Naive B cell (primary cell): ENCODE measurements around the gene ARNT2. TPM values are rescaled to one million over a fixed set of nuclear protein-coding genes. Genes with fewer than 3 reads are reported as not detected.

ENCODE experiments used
- ATAC-seq, 2 donors: fragments of 150-1000 bp; cut with Tn5 transposase; 2 replicates each; pipeline ENCODE4 v1.10.0; 2021; ENCODE audit warnings: low read depth in 2 of 2, mild to moderate bottlenecking in 2 of 2, moderate library complexity in 2 of 2
- DNase-seq: peaks from one replicate; pipeline ENCODE4 v3.0.0; 2022
- H3K27ac Mint-ChIP-seq, 6 donors: one replicate each; pipeline ENCODE4 v1.8.0; 2020 to 2022; ENCODE audit warnings: mild to moderate bottlenecking in 6 of 6, mixed read lengths in 6 of 6, moderate library complexity in 5 of 6, inconsistent platforms in 2 of 6
- H3K27me3 Mint-ChIP-seq, 3 donors: one replicate each; pipeline ENCODE4 v1.8.0; 2021 to 2022; ENCODE audit warnings: mixed read lengths in 3 of 3, mild to moderate bottlenecking in 1 of 3
- H3K36me3 Mint-ChIP-seq, 2 donors: one replicate each; pipeline ENCODE4 v1.8.0; 2020 to 2022; ENCODE audit warnings: mixed read lengths in 2 of 2, inconsistent platforms in 1 of 2, mild to moderate bottlenecking in 1 of 2
- H3K4me1 Mint-ChIP-seq, 3 donors: one replicate each; pipeline ENCODE4 v1.8.0; 2020 to 2022; ENCODE audit warnings: mixed read lengths in 3 of 3, inconsistent platforms in 1 of 3, mild to moderate bottlenecking in 1 of 3, moderate library complexity in 1 of 3
- H3K4me3 Mint-ChIP-seq, 8 donors: one replicate each; pipeline ENCODE4 v1.8.0; 2020 to 2022; ENCODE audit warnings: mild to moderate bottlenecking in 8 of 8, mixed read lengths in 8 of 8, moderate library complexity in 8 of 8, inconsistent platforms in 2 of 8
- H3K9me3 Mint-ChIP-seq, 7 donors: one replicate each; pipeline ENCODE4 v1.8.0; 2020 to 2022; ENCODE audit warnings: mixed read lengths in 7 of 7, mild to moderate bottlenecking in 5 of 7, inconsistent platforms in 2 of 7, moderate library complexity in 1 of 7
- polyA plus RNA-seq, 6 donors: library from polyadenylated mRNA; unstranded; fragments of 300-500 nt; fragmentation: Illumina TruSeq; gene quantifications; one replicate each; pipeline ENCODE4 v1.2.3, GENCODE V29; 2021; ENCODE audit warnings: low read depth in 6 of 6

The ARNT2 gene
- polyA plus RNA-seq, 6 donors from 2014 or later = not detected

DNA sequence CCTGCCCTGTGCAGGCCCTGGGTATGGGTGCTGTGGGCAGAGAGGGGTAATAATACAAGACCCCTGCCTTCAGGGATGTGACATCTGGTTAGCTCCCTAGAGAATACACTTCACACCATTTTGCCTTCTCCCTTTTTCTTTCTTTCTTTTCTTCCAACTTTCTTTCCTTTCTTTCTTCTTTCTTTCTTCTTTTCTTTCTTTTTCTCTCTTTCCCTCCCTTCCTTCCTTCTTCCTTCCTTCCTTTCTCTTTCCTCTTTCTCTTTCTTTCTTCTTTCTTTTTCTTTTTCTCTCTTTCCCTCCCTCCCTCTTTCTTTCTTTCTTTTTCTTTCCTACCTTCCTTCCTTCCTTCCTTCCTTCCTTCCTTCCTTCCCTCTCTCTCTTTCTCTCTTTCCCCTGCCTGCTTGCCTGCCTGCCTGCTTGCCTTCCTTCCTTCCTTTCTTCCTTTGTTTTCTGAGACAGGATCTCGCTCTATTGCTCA lies 222.5 kb downstream of the ARNT2 start:
- H3K36me3 Mint-ChIP-seq = peaks cover 0 to 5% of the 10 kb centered on the region in 2 donors
- H3K4me1 Mint-ChIP-seq = no peaks in the 10 kb centered on the region
- ATAC-seq = no peak
- H3K4me3 Mint-ChIP-seq = no peak overlapping the region
- no peak for DNase-seq
- H3K27me3 Mint-ChIP-seq = peaks cover 0 to 23% (median 4%) of the 10 kb centered on the region in 3 donors
- peaks cover 0 to 28% (median 8%) of the 10 kb centered on the region in 7 donors for H3K9me3 Mint-ChIP-seq
- peak overlapping the region in 1 of 6 donors; percentile 5 for H3K27ac Mint-ChIP-seq

DNA sequence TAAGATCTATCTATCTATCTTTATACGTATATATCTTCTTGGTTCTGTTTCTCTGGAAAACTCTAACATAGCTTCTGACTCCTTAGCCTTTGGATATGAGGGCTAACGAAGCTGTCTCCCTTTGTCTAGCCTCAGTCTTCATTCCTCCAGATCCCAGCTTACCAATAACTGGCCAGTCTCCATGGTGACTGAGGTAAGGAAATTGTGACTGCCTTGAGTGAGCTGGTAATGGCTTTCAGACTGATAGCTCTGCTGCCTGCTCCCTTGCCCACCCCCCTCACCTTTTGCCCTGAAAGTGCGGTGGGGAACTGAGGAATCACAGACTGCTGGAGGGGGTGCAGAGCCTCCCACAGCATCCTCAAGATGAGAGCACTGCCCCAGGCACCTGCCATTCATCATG lies 225.2 kb downstream of the ARNT2 start:
- Mint-ChIP-seq H3K36me3 (no peaks in the 10 kb centered on the region), H3K27me3 (peaks cover 0 to 36% (median 7%) of the 10 kb centered on the region in 3 donors), H3K27ac (no peak overlapping the region), H3K4me3 (no peak overlapping the region), H3K9me3 (peaks cover 0 to 11% (median 0%) of the 10 kb centered on the region in 7 donors), H3K4me1 (no peaks in the 10 kb centered on the region)
- ATAC-seq = no peak
- DNase-seq = no peak

DNA sequence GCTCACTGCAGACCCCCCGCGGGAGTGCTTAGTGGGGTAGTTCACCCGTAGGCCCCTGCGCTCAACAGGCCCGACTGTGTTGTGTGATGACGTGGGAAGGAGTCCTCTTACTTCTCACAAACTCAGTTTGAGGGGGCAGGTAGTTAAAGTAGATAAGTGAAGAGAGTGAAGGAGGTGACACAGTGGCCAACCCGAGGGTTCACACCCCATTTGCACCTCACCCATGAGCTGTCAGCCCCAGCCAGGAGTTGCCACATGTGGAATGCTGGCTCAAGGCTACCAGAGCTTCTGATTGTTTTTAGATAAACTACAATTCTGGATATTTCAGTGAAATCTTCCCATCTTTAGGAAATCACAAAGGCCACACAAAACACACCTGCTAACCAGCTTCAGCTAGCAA lies 226.8 kb downstream of the ARNT2 start:
- no peak overlapping the region for H3K27ac Mint-ChIP-seq
- H3K36me3 Mint-ChIP-seq = no peaks in the 10 kb centered on the region
- no peaks in the 10 kb centered on the region for H3K4me1 Mint-ChIP-seq

DNA sequence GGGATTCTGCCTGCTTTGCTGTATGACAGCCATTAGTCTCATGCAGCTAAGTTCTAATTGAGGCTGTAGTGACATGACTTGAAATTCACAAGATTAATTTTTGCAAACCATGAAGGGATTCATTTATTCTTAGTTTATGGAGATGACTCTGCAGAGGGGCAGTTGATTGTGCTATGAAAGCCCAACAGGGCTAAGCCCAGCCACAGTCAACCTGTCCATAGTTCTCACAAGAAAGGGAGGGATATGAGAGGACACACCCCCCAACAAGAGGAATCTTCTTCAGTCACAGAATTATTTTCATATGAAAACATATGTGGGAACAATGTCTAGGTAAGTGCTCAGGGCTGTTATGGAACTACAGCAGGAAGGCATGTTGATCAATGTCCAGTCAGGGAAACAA lies 229.0 kb downstream of the ARNT2 start:
- Mint-ChIP-seq H3K4me3 (no peak overlapping the region), H3K27me3 (peaks cover 3 to 37% (median 6%) of the 10 kb centered on the region in 3 donors), H3K27ac (no peak overlapping the region), H3K4me1 (no peaks in the 10 kb centered on the region), H3K9me3 (no peaks in the 10 kb centered on the region), H3K36me3 (no peaks in the 10 kb centered on the region)
- no peak for DNase-seq
- ATAC-seq = no peak

More for the DNA sequence above, 226.8 kb downstream of the ARNT2 start:
- peaks cover 6 to 52% (median 7%) of the 10 kb centered on the region in 3 donors for H3K27me3 Mint-ChIP-seq
- peaks cover 0 to 2% (median 0%) of the 10 kb centered on the region in 7 donors for H3K9me3 Mint-ChIP-seq
- DNase-seq (no peak), ATAC-seq (no peak)
- no peak overlapping the region for H3K4me3 Mint-ChIP-seq

DNA sequence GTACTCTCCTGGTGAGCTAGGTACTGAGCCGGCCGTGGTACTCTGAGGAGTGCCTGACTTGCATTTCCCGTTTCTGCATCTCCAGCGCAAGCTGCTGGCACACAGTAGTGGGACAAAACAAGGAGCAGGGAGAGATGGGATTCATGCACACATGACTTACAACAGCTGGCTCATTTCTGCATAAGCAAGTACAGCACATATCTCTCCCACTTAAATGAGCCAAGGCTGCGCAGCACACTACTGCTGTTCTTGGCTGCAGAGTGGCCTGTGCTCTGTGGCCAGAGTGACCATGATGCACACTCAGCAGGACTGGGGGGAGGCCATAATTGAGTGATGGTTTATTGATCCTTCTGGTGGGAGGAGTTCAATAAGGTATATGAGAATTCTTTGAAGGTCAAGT lies 231.8 kb downstream of the ARNT2 start:
- no peak overlapping the region for H3K27ac Mint-ChIP-seq

DNA sequence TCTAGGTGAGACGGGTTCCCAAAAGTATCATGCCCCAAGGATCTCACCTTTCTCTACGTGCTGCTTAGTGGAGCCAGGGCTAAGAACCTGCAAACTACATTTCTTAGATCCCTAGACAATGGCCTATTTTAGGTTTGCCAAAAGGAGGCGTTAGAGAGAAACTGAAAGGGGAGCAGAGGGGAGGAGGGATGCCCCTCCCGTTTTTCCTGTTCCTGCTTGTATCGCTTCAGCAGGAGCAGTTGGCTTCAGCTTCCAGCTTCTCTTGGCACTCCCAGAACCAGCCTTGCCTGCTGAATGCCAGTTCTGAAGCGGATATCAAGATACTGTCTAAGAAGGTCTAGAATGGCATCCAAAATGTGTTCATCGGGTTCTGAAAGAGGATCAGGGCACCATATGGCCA lies 232.5 kb downstream of the ARNT2 start:
- Mint-ChIP-seq H3K4me1 (no peaks in the 10 kb centered on the region), H3K4me3 (no peak overlapping the region), H3K27ac (no peak overlapping the region), H3K27me3 (peaks cover 6 to 29% (median 8%) of the 10 kb centered on the region in 3 donors), H3K36me3 (no peaks in the 10 kb centered on the region), H3K9me3 (peaks cover 0 to 4% (median 0%) of the 10 kb centered on the region in 7 donors)
- DNase-seq = no peak
- no peak for ATAC-seq

More for the DNA sequence above, 231.8 kb downstream of the ARNT2 start:
- peaks cover 5 to 29% (median 6%) of the 10 kb centered on the region in 3 donors for H3K27me3 Mint-ChIP-seq
- DNase-seq = no peak
- H3K4me1 Mint-ChIP-seq = no peaks in the 10 kb centered on the region
- peaks cover 0 to 2% (median 0%) of the 10 kb centered on the region in 7 donors for H3K9me3 Mint-ChIP-seq
- H3K4me3 Mint-ChIP-seq = no peak overlapping the region
- ATAC-seq = no peak
- H3K36me3 Mint-ChIP-seq = no peaks in the 10 kb centered on the region

DNA sequence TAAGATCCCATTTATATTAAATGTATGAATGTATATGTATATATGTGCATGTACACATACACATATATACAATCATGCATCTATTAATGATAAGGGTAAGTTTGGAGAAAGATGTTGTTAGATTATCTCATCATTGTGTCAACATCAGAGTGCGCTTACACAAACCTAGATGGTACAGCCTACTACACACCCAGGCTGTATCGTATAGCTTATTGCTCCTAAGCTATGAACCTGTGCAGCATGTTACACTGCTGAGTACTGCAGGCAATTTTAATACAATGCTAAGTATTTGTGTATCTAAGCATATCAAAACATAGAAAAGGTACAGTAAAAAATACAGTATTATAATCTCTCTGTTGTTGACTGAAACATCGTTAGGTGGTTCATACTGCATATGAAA lies 233.6 kb downstream of the ARNT2 start:
- H3K27me3 Mint-ChIP-seq = peaks cover 6 to 29% (median 8%) of the 10 kb centered on the region in 3 donors
- H3K36me3 Mint-ChIP-seq = no peaks in the 10 kb centered on the region

DNA sequence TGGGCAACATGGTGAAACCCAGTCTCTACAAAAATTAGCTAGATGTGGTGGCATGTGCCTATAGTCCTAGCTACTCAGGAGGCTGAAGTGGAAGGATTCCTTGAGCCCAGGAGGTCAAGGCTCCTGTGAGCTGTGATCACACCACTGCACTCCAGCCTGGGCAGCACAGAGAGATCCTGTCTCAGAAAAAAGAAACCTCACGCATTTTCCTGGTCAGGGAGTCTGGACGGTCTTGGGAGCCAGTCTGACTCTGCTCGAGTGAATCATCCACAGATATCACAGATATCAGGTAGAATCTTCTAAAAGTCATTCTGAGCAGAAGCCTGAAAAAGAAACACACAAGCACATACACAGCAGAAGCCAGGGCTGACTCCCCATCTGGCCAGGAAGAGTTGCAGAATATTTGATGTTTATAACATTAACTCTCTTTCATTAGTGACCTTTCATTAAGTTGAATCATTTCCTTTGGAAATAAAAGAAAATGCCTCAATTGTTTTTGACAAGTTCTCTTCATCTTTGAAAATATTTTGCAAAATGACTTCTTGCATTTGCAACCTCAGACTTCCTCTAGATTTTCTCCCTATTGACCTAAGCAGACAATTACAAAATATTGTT lies 234.5 kb downstream of the ARNT2 start:
- Mint-ChIP-seq H3K27ac (no peak overlapping the region), H3K36me3 (no peaks in the 10 kb centered on the region), H3K4me1 (no peaks in the 10 kb centered on the region), H3K4me3 (no peak overlapping the region), H3K9me3 (peaks cover 0 to 4% (median 0%) of the 10 kb centered on the region in 7 donors), H3K27me3 (peaks cover 5 to 26% (median 9%) of the 10 kb centered on the region in 3 donors)
- DNase-seq (no peak), ATAC-seq (no peak)

More for the DNA sequence above, 233.6 kb downstream of the ARNT2 start:
- H3K9me3 Mint-ChIP-seq = peaks cover 0 to 4% (median 0%) of the 10 kb centered on the region in 7 donors
- ATAC-seq = no peak
- H3K27ac Mint-ChIP-seq = no peak overlapping the region
- no peak for DNase-seq
- H3K4me3 Mint-ChIP-seq = no peak overlapping the region
- no peaks in the 10 kb centered on the region for H3K4me1 Mint-ChIP-seq

DNA sequence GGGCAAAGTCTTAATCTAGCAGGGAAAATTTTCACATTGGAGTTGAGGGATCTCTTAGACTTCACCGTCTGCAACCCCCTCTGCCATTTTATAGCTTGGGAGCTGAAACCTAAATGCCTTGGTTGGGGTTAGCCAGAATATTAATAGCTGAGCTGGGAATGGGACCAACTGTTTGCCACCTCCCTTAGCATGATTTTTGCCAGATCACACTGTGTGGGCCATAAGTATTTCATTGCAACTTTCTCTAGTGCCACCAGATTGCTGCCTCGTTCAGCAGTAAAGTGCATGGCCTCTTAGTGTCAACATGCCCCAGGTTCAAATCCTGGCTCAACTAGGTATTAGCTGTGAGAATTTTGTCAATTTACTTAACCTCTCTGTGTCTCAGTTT lies 235.0 kb downstream of the ARNT2 start:
- Mint-ChIP-seq H3K9me3 (peaks cover 0 to 4% (median 0%) of the 10 kb centered on the region in 7 donors), H3K27ac (no peak overlapping the region), H3K36me3 (no peaks in the 10 kb centered on the region), H3K27me3 (peaks cover 5 to 24% (median 14%) of the 10 kb centered on the region in 3 donors), H3K4me3 (no peak overlapping the region), H3K4me1 (no peaks in the 10 kb centered on the region)
- DNase-seq (no peak), ATAC-seq (no peak)

DNA sequence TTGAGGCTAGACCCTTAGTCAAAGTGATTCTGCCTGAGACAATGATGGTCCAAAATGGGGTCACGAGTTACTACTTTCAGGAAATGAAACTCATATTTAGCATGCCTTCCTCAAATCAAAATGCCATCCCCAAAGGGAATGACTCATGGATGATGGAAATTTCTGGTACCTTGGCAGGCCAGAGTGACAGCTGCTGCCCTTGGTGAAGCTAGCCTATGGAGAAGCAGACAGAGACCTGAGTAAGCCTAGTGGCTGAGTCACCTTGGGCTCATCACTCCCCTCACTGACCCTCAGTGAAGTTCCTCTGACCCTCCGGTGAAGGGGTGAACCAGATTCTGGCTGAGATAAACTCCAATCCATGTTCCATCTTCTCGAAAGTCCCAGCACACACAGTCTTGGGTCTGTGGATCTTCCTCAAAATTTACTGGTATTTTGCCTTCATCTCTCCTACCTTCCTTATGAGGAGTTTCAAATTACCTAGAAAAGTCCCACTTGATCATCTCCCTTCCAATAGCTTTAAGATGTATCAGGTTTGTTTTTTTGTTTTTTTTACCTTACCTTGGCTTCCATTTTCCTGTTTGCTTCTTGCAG lies 236.4 kb downstream of the ARNT2 start:
- DNase-seq = no peak
- no peaks in the 10 kb centered on the region for H3K4me1 Mint-ChIP-seq
- H3K36me3 Mint-ChIP-seq = no peaks in the 10 kb centered on the region
- ATAC-seq = no peak
- H3K27me3 Mint-ChIP-seq = peaks cover 5 to 11% (median 10%) of the 10 kb centered on the region in 3 donors
- peaks cover 0 to 7% (median 2%) of the 10 kb centered on the region in 7 donors for H3K9me3 Mint-ChIP-seq
- H3K27ac Mint-ChIP-seq = no peak overlapping the region
- H3K4me3 Mint-ChIP-seq = no peak overlapping the region

DNA sequence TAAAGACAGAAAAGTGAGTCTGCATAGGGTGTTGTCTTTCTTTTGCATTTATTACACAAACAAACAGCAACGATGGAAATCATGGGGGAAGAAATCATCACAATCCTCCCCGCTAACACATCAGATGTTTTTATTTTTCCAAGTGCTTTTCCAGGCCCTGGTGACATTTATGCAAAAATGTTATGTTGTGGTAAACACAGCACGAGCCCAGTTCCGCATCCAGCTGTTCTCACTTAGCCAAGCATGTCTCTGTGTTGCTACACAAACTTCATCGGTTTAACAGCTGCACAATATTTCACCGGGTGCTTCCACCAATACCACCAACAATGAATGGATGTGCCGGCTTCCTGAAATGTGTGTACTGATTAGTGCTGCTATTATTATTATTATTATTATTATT lies 237.2 kb downstream of the ARNT2 start:
- no peak for ATAC-seq
- DNase-seq = no peak
- H3K27ac Mint-ChIP-seq = no peak overlapping the region
- H3K27me3 Mint-ChIP-seq = peaks cover 5 to 9% (median 7%) of the 10 kb centered on the region in 3 donors
- H3K36me3 Mint-ChIP-seq = peaks cover 0 to 4% of the 10 kb centered on the region in 2 donors
- H3K4me1 Mint-ChIP-seq = no peaks in the 10 kb centered on the region
- no peak overlapping the region for H3K4me3 Mint-ChIP-seq
- peaks cover under 1 to 8% (median 4%) of the 10 kb centered on the region in 7 donors for H3K9me3 Mint-ChIP-seq

DNA sequence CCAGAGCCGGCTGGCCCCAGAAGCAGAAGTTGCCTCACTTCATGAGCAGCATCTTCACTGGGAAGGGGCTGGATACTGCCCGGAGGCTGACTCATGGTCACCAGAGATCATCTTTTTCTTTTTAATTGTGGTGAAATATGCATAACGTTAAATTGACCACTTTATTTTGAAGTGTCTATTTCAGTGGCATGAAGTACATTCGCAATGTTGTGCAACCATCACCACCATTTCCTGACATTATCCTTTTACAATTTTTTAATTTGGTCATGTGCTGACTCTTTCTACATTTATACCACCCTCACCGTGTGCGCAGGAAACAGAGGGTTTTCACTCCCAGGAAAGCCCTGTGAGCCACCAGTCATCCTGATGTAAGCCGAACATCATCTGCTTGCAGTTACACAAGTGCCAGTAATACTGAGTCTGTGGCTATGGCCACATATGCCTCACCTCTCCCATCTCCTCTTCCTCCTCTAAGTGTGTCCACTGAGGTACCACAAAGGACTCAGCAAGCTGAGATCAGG lies 239.3 kb downstream of the ARNT2 start:
- DNase-seq = no peak
- no peak overlapping the region for H3K27ac Mint-ChIP-seq

DNA sequence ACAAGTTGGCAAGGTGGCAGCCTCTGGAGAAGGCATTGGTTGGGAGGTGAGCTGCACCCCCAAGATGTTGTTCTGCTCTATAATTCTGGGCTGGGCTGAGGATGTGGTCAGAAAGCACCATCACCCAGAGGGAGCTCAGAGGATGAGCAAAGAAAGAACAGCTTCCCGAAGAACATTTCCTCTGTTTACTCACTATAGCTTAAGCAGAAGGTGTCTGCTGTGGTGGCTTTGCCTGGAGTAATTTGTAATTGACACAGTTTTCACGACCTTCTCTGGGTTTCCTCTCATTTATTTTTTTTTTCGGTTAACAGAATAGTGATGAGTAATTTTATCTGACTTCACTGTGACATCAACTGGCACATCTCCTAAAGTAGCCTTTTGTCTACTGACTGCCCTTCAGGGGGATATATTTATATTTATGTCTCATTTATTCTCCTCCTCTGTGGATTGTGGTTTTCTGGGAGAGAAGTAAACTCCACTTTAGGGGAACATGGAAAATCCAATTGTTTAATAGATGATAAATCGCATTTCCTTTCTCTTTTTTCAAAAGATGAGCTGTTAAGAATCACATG lies 241.4 kb downstream of the ARNT2 start:
- H3K27me3 Mint-ChIP-seq = peaks cover 5 to 9% (median 7%) of the 10 kb centered on the region in 3 donors
- DNase-seq (no peak), ATAC-seq (no peak)
- peaks cover 5 to 24% (median 13%) of the 10 kb centered on the region in 7 donors for H3K9me3 Mint-ChIP-seq
- peak overlapping the region in 1 of 6 donors; percentile 15 for H3K27ac Mint-ChIP-seq
- H3K36me3 Mint-ChIP-seq = peaks cover 0 to 7% of the 10 kb centered on the region in 2 donors
- H3K4me3 Mint-ChIP-seq = no peak overlapping the region
- no peaks in the 10 kb centered on the region for H3K4me1 Mint-ChIP-seq

More for the DNA sequence above, 239.3 kb downstream of the ARNT2 start:
- peaks cover 0 to 7% of the 10 kb centered on the region in 2 donors for H3K36me3 Mint-ChIP-seq
- H3K4me1 Mint-ChIP-seq = no peaks in the 10 kb centered on the region
- peaks cover 5 to 9% (median 7%) of the 10 kb centered on the region in 3 donors for H3K27me3 Mint-ChIP-seq
- H3K4me3 Mint-ChIP-seq = no peak overlapping the region
- peaks cover 5 to 20% (median 13%) of the 10 kb centered on the region in 7 donors for H3K9me3 Mint-ChIP-seq
- ATAC-seq = no peak
